Suprapubic skin (tissue), 4 donors: Measurements from ENCODE around the gene STARD3NL.

Source experiments
- CTCF ChIP-seq, 2 donors: fragments of 200-600 bp in 1 of 2; fragments of 450-650 bp in 1 of 2; sonication (generic) in 1 of 2; IDR thresholded peaks; one replicate each; pipeline ENCODE4 v1.5.1; 2016 to 2019; ENCODE audit warnings: antibody characterized with exemption in 2 of 2, mild to moderate bottlenecking in 1 of 2, moderate library complexity in 1 of 2
- POLR2A ChIP-seq, 2 donors: fragments of 450-650 bp; IDR thresholded peaks; one replicate each; pipeline ENCODE4 v1.6.1; 2017; ENCODE audit warnings: antibody characterized with exemption in 2 of 2, mild to moderate bottlenecking in 2 of 2, moderate library complexity in 2 of 2
- POLR2AphosphoS5 ChIP-seq, 3 donors: sonication (generic); formaldehyde crosslinking; IDR thresholded peaks; one replicate each; pipeline ENCODE4 v1.6.1; 2017; ENCODE audit warnings: antibody characterized with exemption in 3 of 3

- TF ChIP-seq POLR2AphosphoS5 (IDR thresholded peaks at IDR 0.05) (no peak), POLR2A (IDR thresholded peaks at IDR 0.05) (no peak), CTCF (IDR thresholded peaks at IDR 0.05) (no peak)
Observed at GRCh38 chr7:38245409-38245977, 67.4 kb downstream of the STARD3NL start.
